GM23338 (cell line): ENCODE measurements around the gene SNX10. TPM values are rescaled to one million over a fixed set of nuclear protein-coding genes. Genes with fewer than 3 reads are reported as not detected.

Experiments used
- ATAC-seq: fragments of 200-7000 bp; cut with Tn5 transposase; 3 replicates; pipeline ENCODE4 v1.9.1; 2020
- DNase-seq: peaks from one replicate; pipeline ENCODE4 v3.0.0-alpha.2; 2015; ENCODE audit warnings: low spot score
- H2AFZ ChIP-seq: fragments of 200-600 bp; sonication (generic); 2 replicates; pipeline ENCODE4 v1.8.0; 2016; ENCODE audit warnings: antibody characterized with exemption, mild to moderate bottlenecking, moderate library complexity
- H3F3A ChIP-seq: fragments of 200-600 bp; sonication (generic); replicated peaks from 2 replicates; pipeline ENCODE4 v1.8.0; 2017; ENCODE audit warnings: antibody characterized with exemption, mixed run types, low read depth
- H3K27ac ChIP-seq: fragments of 200-600 bp; sonication (generic); 2 replicates; pipeline ENCODE4 v1.6.1; 2016; ENCODE audit warnings: low read depth
- H3K27me3 ChIP-seq: fragments of 200-600 bp; sonication (generic); 2 replicates; pipeline ENCODE4 v1.8.0; 2016; ENCODE audit warnings: mild to moderate bottlenecking, mixed run types, moderate library complexity; ENCODE audit not compliant: insufficient read depth
- H3K36me3 ChIP-seq: fragments of 200-600 bp; sonication (generic); 2 replicates; pipeline ENCODE4 v1.8.0; 2016; ENCODE audit warnings: mild to moderate bottlenecking; ENCODE audit not compliant: insufficient read depth
- H3K4me1 ChIP-seq: fragments of 200-600 bp; sonication (generic); 2 replicates; pipeline ENCODE4 v1.8.0; 2016; ENCODE audit warnings: mild to moderate bottlenecking, moderate library complexity; ENCODE audit not compliant: insufficient read depth
- H3K4me2 ChIP-seq: fragments of 200-600 bp; sonication (generic); 2 replicates; pipeline ENCODE4 v1.7.1; 2017; ENCODE audit warnings: mixed run types
- H3K4me3 ChIP-seq: fragments of 200-600 bp; sonication (generic); 2 replicates; pipeline ENCODE4 v1.6.1; 2016; ENCODE audit warnings: mixed run types
- H3K79me2 ChIP-seq: fragments of 200-600 bp; sonication (generic); replicated peaks from 2 replicates; pipeline ENCODE4 v1.8.0; 2017; ENCODE audit warnings: mild to moderate bottlenecking; ENCODE audit not compliant: insufficient read depth
- H3K9me2 ChIP-seq: fragments of 200-600 bp; sonication (generic); 2 replicates; pipeline ENCODE4 v1.8.0; 2017; ENCODE audit not compliant: insufficient read depth
- H4K20me1 ChIP-seq: fragments of 200-600 bp; sonication (generic); replicated peaks from 2 replicates; pipeline ENCODE4 v1.8.0; 2017; ENCODE audit warnings: mild to moderate bottlenecking; ENCODE audit not compliant: insufficient read depth
- H3K27ac Mint-ChIP-seq: 2 replicates; pipeline ENCODE4 v1.8.0; 2020; ENCODE audit warnings: inconsistent platforms, mild to moderate bottlenecking, moderate library complexity, mixed read lengths
- H3K27me3 Mint-ChIP-seq: 3 replicates; pipeline ENCODE4 v1.8.0; 2022; ENCODE audit warnings: low read depth, mild to moderate bottlenecking, moderate library complexity, mixed read lengths, inconsistent platforms; ENCODE audit not compliant: insufficient read depth, poor library complexity
- H3K36me3 Mint-ChIP-seq: 3 replicates; pipeline ENCODE4 v1.8.0; 2021; ENCODE audit warnings: low read depth, mild to moderate bottlenecking, inconsistent platforms, moderate library complexity, mixed read lengths
- H3K4me1 Mint-ChIP-seq: 3 replicates; pipeline ENCODE4 v1.8.0; 2020; ENCODE audit warnings: mild to moderate bottlenecking, inconsistent platforms, mixed read lengths
- H3K4me3 Mint-ChIP-seq: 3 replicates; pipeline ENCODE4 v1.8.0; 2021; ENCODE audit warnings: moderate library complexity, mild to moderate bottlenecking, inconsistent platforms, mixed read lengths
- H3K9me3 Mint-ChIP-seq: 3 replicates; pipeline ENCODE4 v1.8.0; 2020; ENCODE audit warnings: moderate library complexity, mild to moderate bottlenecking, inconsistent platforms, mixed read lengths
- EZH2 ChIP-seq: fragments of 200-600 bp; sonication (generic); IDR thresholded peaks from one replicate; pipeline ENCODE4 v1.8.0; 2017; ENCODE audit warnings: antibody characterized with exemption, mild to moderate bottlenecking, low read depth; ENCODE audit not compliant: unreplicated experiment
- EZH2phosphoT487 ChIP-seq: fragments of 200-600 bp; sonication (generic); IDR thresholded peaks from one replicate; pipeline ENCODE4 v1.8.1; 2018; ENCODE audit warnings: antibody characterized with exemption; ENCODE audit not compliant: unreplicated experiment
- NANOG ChIP-seq: IDR thresholded peaks from 2 replicates; pipeline ENCODE4 v1.6.1; 2016; ENCODE audit warnings: antibody characterized with exemption, borderline replicate concordance
- STAT1 ChIP-seq: IDR thresholded peaks from one replicate; pipeline ENCODE4 v1.6.1; 2016; ENCODE audit warnings: antibody characterized with exemption; ENCODE audit not compliant: unreplicated experiment
- ZNF114 ChIP-seq: fragments of 250-450 bp; sonication (Bioruptor Pico); IDR thresholded peaks from 2 replicates; pipeline ENCODE4 v1.5.0; 2020; ENCODE audit warnings: mild to moderate bottlenecking, moderate library complexity
- ZNF331 ChIP-seq: fragments of 250-450 bp; sonication (Bioruptor Pico); IDR thresholded peaks from 2 replicates; pipeline ENCODE4 v1.5.0; 2020; ENCODE audit warnings: low read depth, mild to moderate bottlenecking, moderate library complexity
- polyA plus RNA-seq: library from polyadenylated mRNA; unstranded; fragments of >200 nt; fragmentation: Nextera tagmentation; extraction: Ambion mirVana; gene quantifications from 2 replicates; pipeline ENCODE4 v1.2.1, GENCODE V29; 2016
- total RNA-seq: library from RNA; depleted of rRNA; stranded (reverse); fragments of >200 nt; shearing (Covaris generic); gene quantifications from 2 replicates; pipeline ENCODE4 v1.2.3, GENCODE V29; 2014
- TF ChIP-seq, protein P1 (sequence below): IDR thresholded peaks from one replicate; pipeline ENCODE4 v1.6.1; 2018; ENCODE audit warnings: antibody characterized with exemption; ENCODE audit not compliant: unreplicated experiment
- TF ChIP-seq, protein P2 (sequence below): IDR thresholded peaks from 2 replicates; pipeline ENCODE4 v1.6.1; 2016; ENCODE audit warnings: antibody characterized with exemption
- TF ChIP-seq, protein P3 (sequence below): fragments of 250-450 bp; sonication (Bioruptor Pico); IDR thresholded peaks from 2 replicates; pipeline ENCODE4 v1.5.0; 2020; ENCODE audit warnings: mild to moderate bottlenecking, moderate library complexity

Gene SNX10
- total and polyA plus RNA-seq, 2 experiments from 2014 or later = 15.8 to 17.8 TPM

DNA sequence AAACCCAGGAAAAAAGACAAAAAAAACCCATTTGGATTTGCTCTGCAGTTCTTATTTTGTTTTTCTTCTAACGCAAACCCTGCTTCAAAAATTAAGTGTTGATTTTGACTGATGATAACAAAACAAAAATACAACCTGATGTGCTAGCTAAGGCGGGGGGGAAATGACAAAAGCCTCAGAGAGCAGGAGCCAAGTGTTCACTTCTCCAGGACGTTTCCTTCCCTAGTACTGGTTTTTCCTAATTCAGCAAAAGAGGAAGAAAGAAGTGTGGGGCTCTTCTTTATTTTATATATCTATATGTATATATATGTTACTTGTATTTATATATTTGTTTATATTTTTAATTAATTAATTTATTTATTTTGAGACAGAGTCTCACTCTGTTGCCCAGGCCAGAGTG is 28.0 kb downstream of the SNX10 start (continued):
- TF ChIP-seq, protein P1, sequence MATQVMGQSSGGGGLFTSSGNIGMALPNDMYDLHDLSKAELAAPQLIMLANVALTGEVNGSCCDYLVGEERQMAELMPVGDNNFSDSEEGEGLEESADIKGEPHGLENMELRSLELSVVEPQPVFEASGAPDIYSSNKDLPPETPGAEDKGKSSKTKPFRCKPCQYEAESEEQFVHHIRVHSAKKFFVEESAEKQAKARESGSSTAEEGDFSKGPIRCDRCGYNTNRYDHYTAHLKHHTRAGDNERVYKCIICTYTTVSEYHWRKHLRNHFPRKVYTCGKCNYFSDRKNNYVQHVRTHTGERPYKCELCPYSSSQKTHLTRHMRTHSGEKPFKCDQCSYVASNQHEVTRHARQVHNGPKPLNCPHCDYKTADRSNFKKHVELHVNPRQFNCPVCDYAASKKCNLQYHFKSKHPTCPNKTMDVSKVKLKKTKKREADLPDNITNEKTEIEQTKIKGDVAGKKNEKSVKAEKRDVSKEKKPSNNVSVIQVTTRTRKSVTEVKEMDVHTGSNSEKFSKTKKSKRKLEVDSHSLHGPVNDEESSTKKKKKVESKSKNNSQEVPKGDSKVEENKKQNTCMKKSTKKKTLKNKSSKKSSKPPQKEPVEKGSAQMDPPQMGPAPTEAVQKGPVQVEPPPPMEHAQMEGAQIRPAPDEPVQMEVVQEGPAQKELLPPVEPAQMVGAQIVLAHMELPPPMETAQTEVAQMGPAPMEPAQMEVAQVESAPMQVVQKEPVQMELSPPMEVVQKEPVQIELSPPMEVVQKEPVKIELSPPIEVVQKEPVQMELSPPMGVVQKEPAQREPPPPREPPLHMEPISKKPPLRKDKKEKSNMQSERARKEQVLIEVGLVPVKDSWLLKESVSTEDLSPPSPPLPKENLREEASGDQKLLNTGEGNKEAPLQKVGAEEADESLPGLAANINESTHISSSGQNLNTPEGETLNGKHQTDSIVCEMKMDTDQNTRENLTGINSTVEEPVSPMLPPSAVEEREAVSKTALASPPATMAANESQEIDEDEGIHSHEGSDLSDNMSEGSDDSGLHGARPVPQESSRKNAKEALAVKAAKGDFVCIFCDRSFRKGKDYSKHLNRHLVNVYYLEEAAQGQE = no peak
- no peak for TF ChIP-seq ZNF114
- no peak for TF ChIP-seq EZH2
- TF ChIP-seq, protein P2, sequence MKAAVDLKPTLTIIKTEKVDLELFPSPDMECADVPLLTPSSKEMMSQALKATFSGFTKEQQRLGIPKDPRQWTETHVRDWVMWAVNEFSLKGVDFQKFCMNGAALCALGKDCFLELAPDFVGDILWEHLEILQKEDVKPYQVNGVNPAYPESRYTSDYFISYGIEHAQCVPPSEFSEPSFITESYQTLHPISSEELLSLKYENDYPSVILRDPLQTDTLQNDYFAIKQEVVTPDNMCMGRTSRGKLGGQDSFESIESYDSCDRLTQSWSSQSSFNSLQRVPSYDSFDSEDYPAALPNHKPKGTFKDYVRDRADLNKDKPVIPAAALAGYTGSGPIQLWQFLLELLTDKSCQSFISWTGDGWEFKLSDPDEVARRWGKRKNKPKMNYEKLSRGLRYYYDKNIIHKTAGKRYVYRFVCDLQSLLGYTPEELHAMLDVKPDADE = no peak

DNA sequence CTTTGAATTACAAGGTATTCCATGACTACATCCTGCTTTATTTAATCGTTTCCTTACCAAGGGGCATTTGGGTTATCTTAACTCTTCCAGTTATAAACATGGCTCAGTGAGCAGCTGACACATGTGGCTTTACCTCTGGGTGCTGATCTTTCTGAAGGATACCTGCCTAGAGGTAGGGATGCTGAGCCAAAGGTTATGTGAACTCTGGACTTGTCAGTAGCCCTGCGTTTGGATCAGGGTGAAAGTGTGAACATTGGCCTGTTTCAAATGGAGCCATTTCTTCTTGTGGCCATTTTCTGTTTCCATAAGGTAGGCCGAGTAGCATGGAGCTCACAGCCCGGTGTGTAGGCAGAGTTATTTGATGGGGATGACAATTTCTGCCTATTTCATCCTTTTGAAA is 29.2 kb downstream of the SNX10 start:
- H3K36me3 Mint-ChIP-seq = no peaks in the 10 kb centered on the region
- TF ChIP-seq STAT1 (no peak), NANOG (no peak), ZNF331 (CRISPR knock-in tag) (no peak), EZH2phosphoT487 (no peak), EZH2 (no peak), ZNF114 (no peak)
- TF ChIP-seq, protein P1 = no peak
- TF ChIP-seq, protein P3, sequence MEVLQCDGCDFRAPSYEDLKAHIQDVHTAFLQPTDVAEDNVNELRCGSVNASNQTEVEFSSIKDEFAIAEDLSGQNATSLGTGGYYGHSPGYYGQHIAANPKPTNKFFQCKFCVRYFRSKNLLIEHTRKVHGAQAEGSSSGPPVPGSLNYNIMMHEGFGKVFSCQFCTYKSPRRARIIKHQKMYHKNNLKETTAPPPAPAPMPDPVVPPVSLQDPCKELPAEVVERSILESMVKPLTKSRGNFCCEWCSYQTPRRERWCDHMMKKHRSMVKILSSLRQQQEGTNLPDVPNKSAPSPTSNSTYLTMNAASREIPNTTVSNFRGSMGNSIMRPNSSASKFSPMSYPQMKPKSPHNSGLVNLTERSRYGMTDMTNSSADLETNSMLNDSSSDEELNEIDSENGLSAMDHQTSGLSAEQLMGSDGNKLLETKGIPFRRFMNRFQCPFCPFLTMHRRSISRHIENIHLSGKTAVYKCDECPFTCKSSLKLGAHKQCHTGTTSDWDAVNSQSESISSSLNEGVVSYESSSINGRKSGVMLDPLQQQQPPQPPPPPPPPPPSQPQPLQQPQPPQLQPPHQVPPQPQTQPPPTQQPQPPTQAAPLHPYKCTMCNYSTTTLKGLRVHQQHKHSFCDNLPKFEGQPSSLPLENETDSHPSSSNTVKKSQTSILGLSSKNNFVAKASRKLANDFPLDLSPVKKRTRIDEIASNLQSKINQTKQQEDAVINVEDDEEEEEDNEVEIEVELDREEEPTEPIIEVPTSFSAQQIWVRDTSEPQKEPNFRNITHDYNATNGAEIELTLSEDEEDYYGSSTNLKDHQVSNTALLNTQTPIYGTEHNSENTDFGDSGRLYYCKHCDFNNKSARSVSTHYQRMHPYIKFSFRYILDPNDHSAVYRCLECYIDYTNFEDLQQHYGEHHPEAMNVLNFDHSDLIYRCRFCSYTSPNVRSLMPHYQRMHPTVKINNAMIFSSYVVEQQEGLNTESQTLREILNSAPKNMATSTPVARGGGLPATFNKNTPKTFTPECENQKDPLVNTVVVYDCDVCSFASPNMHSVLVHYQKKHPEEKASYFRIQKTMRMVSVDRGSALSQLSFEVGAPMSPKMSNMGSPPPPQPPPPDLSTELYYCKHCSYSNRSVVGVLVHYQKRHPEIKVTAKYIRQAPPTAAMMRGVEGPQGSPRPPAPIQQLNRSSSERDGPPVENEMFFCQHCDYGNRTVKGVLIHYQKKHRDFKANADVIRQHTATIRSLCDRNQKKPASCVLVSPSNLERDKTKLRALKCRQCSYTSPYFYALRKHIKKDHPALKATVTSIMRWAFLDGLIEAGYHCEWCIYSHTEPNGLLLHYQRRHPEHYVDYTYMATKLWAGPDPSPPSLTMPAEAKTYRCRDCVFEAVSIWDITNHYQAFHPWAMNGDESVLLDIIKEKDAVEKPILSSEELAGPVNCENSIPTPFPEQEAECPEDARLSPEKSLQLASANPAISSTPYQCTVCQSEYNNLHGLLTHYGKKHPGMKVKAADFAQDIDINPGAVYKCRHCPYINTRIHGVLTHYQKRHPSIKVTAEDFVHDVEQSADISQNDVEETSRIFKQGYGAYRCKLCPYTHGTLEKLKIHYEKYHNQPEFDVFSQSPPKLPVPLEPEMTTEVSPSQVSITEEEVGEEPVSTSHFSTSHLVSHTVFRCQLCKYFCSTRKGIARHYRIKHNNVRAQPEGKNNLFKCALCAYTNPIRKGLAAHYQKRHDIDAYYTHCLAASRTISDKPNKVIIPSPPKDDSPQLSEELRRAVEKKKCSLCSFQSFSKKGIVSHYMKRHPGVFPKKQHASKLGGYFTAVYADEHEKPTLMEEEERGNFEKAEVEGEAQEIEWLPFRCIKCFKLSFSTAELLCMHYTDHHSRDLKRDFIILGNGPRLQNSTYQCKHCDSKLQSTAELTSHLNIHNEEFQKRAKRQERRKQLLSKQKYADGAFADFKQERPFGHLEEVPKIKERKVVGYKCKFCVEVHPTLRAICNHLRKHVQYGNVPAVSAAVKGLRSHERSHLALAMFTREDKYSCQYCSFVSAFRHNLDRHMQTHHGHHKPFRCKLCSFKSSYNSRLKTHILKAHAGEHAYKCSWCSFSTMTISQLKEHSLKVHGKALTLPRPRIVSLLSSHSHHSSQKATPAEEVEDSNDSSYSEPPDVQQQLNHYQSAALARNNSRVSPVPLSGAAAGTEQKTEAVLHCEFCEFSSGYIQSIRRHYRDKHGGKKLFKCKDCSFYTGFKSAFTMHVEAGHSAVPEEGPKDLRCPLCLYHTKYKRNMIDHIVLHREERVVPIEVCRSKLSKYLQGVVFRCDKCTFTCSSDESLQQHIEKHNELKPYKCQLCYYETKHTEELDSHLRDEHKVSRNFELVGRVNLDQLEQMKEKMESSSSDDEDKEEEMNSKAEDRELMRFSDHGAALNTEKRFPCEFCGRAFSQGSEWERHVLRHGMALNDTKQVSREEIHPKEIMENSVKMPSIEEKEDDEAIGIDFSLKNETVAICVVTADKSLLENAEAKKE (CRISPR knock-in tag) = no peak
- TF ChIP-seq, protein P2 = no peak

More for the DNA sequence above, 29.2 kb downstream of the SNX10 start:
- H3K27ac ChIP-seq = no peak overlapping the region
- H3K36me3 ChIP-seq = no peaks in the 10 kb centered on the region
- H3K4me3 ChIP-seq = no peak overlapping the region
- no peaks in the 10 kb centered on the region for H3K27me3 ChIP-seq
- no peaks in the 10 kb centered on the region for H4K20me1 ChIP-seq
- no peak overlapping the region for H3K4me2 ChIP-seq
- H3K4me3 Mint-ChIP-seq = no peak overlapping the region
- DNase-seq = no peak
- no peak overlapping the region for H2AFZ ChIP-seq
- no peaks in the 10 kb centered on the region for H3F3A ChIP-seq
- H3K9me2 ChIP-seq = 0 out of 2 replicates have a peak, but pooled peaks cover 3% of the 10 kb centered on the region
- no peaks in the 10 kb centered on the region for H3K9me3 Mint-ChIP-seq
- H3K4me1 Mint-ChIP-seq = no peaks in the 10 kb centered on the region; the same call in 1 of the 3 replicates
- ATAC-seq = no peak
- no peaks in the 10 kb centered on the region for H3K4me1 ChIP-seq
- H3K79me2 ChIP-seq = no peaks in the 10 kb centered on the region
- no peak overlapping the region for H3K27ac Mint-ChIP-seq
- peaks cover 2% of the 10 kb centered on the region for H3K27me3 Mint-ChIP-seq
